NCI-H2107 treated with DMSO at 0.1 percent for 48 hours (cell line): ENCODE data around the gene TTC8.
A peak's percentile ranks its signal among the peaks of the same experiment; 100 is the strongest.

Source experiments
- DNase-seq: peaks from one replicate; lab custom pipeline; 2025; ENCODE audit not compliant: unreplicated experiment; lab: John Stamatoyannopoulos, UW

Gene TTC8

DNA sequence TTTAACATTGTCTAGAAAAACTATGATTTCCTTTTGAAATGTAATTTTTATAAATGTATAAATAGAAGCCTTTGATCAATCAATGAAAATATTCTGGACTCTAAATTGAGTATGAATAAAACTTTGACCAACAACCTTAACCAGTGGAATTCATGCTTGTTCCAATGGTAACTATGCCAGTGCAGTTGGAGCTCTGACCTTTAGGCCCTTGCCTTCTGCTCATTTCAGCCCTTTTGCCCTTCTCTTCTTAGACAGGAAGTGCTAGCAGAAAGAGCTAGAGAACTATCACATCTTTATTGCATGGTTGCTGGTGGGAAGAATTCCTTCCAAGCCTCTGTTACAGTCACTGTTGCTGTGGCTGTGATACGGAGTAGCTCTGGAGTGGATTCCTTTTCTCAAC is 39.7 kb downstream of the TTC8 start:
- DNase-seq = no peak

DNA sequence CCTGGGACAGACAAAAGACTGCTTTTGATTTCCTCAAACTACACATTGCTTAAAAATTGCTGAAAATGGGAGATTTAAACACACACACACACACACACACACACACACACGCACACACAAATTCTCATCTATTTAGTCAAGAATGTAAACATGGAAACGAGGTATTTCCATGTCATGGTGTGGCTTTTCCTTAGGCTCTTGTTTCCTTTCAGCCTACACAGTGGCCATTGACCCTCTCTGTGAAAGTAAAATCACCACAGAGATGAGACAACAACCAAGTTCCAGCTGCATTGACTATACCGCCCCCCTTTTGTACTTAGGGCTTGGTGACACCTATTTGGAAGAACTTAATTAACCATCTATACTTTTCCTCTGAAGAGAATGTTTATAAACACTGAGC is 41.9 kb downstream of the TTC8 start:
- no peak for DNase-seq

GRCh38 chr14:88868558-88869159 is 44.2 kb downstream of the TTC8 start:
- DNase-seq = peak; percentile 63

- DNase-seq = peak; percentile 33
These were observed 46.3 kb downstream of the TTC8 start for GRCh38 chr14:88870777-88871176.

DNA sequence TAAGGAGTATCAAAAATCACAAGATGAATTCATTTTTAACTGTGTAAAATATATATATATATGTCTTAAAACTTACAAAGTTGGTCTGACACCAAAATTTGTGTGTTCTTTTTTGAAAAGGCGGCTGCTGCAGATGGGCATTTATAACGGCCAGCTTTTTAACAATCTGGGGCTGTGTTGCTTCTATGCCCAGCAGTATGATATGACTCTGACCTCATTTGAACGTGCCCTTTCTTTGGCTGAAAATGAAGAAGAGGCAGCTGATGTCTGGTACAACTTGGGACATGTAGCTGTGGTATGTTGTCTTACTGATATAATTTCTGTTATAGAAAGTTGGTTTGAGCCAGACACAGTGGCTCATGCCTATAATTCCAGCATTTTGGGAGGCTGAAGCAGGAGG is 47.0 kb downstream of the TTC8 start:
- DNase-seq = no peak

- no peak for DNase-seq
These were observed 48.5 kb downstream of the TTC8 start for GRCh38 chr14:88872976-88873375.

- no peak for DNase-seq
These were observed 52.7 kb downstream of the TTC8 start for GRCh38 chr14:88877192-88877591.

GRCh38 chr14:88879022-88879421 is 54.6 kb downstream of the TTC8 start:
- no peak for DNase-seq

GRCh38 chr14:88882236-88882635 is 57.8 kb downstream of the TTC8 start:
- DNase-seq = no peak

DNA sequence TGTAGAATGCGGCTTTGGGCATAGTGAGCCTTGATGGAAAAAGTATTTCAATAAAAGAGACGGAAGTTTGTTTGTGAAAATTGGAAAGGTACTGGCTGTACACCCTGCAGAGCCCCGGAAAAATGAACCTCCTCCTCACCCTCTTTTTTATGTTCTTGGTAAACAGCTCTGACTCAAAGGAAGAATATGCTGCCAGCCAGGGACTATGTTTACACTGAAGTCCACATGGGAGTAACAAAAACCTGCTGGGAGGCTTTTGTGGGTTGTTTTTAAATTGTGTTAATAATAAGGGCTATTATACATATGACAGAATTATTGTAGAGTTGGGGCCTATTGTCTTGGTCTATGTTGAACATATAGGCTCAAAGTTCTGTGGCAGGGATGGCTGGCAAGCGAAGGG is 70.7 kb downstream of the TTC8 start:
- no peak for DNase-seq

DNA sequence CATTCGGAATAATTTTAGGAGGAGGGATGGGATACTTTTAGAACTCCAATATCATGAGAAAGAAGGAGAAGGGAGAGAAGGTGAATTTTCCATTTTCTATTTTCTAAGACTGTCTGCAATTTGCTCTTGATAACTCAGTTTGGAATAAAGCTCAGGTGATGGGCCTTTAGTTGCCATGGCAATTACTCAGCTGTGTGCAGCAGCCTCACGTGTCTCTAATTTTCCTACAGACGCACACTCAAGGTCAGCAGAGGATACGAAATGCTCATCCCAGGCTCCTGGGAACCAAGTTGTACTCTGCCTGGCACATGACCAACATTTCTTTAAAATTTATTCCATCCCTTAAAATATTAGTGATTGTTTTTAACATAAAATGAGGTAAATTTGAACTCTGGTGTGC is 76.7 kb downstream of the TTC8 start:
- DNase-seq = no peak

- DNase-seq = no peak
These were observed 77.5 kb downstream of the TTC8 start for GRCh38 chr14:88901991-88902390.

- no peak for DNase-seq
These were observed 78.4 kb downstream of the TTC8 start for GRCh38 chr14:88902850-88903249.

- DNase-seq = no peak
These were observed 79.8 kb downstream of the TTC8 start for GRCh38 chr14:88904206-88904647.

DNA sequence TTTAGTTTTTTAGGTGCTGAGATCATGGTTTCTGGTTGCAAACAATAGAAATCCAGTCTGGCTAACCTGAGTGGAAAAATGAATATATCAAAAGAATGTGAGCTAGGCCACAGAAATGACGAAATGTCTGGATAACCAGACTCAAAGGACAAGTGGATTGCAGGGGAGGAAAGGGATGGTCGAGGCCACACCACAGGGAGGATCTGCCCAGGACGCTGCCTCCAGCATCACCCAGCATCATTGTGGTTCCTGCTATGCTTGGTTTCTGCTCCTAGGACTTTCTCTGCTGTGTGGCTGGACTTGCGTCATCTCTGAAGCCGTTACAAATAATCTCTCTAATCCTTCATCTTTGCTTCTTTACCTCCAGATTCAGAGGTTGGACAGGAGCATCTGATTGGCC is 80.4 kb downstream of the TTC8 start:
- no peak for DNase-seq

GRCh38 chr14:88908216-88908615 is 83.8 kb downstream of the TTC8 start:
- no peak for DNase-seq

GRCh38 chr14:88910386-88910785 is 85.9 kb downstream of the TTC8 start:
- no peak for DNase-seq

GRCh38 chr14:88911809-88912208 is 87.4 kb downstream of the TTC8 start:
- DNase-seq = no peak

GRCh38 chr14:88914956-88915355 is 90.5 kb downstream of the TTC8 start:
- DNase-seq = no peak

DNA sequence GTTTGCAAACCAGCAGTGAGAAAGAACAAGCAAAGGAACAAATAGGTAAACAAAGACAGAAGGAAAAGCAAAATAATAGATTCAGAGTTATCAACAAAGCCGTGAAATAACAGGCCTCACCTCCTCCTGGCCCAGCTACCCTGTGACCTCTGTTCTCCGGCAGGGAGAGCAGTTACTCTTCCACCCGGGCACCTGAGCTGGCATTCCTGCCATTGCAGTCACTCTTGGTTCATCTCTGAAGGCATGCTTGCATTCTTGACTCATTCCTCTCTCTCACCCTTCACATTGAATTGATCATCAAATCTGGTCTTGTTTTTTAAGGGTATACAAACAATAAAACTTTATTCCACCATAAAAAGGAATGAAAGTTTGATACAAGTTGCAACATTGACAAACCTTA is 95.1 kb downstream of the TTC8 start:
- no peak for DNase-seq
